NCI-H128 (cell line): ENCODE results near the gene ZNF570.

Source experiments
- DNase-seq: peaks from one replicate; lab custom pipeline; 2025; ENCODE audit not compliant: unreplicated experiment; lab: John Stamatoyannopoulos, UW

ZNF570 gene

GRCh38 chr19:37468961-37469777 lies at the start of gene ZNF570:
Gene ZNF570 (plus strand): TSS chr19:37469356. CDS start chr19:37470355, 999 bp downstream.
- DNase-seq: peak; percentile 77

GRCh38 chr19:37452500-37453245 lies 16.5 kb upstream of the ZNF570 start:
- DNase-seq: no peak

GRCh38 chr19:37466277-37466797 lies 2.8 kb upstream of the ZNF570 start:
- no peak for DNase-seq

- DNase-seq: peak; percentile 79
Measured at GRCh38 chr19:37466798-37467607, 2.2 kb upstream of the ZNF570 start, which contains the start of gene ZNF569. Gene ZNF569 (minus strand): TSS chr19:37467444. CDS start chr19:37444921, 22,523 bp downstream.

GRCh38 chr19:37467608-37468090 lies 1.5 kb upstream of the ZNF570 start:
- DNase-seq: no peak

GRCh38 chr19:37470216-37470615 lies 1.1 kb downstream of the ZNF570 start:
- no peak for DNase-seq

- DNase-seq: no peak
Measured at GRCh38 chr19:37472165-37472564, 3.0 kb downstream of the ZNF570 start.

GRCh38 chr19:37484406-37485168 lies 15.4 kb downstream of the ZNF570 start:
- DNase-seq: no peak

- DNase-seq: no peak
Measured at GRCh38 chr19:37492213-37492612, 23.1 kb downstream of the ZNF570 start.

- DNase-seq: no peak
Measured at GRCh38 chr19:37505958-37506386, 36.8 kb downstream of the ZNF570 start.

- DNase-seq: peak; percentile 93
Measured at GRCh38 chr19:37506387-37507166, 37.4 kb downstream of the ZNF570 start, which contains the start of gene ZNF793. Gene ZNF793 (plus strand): TSS chr19:37506939. CDS start chr19:37523440, 16,501 bp downstream.

- DNase-seq: no peak
Measured at GRCh38 chr19:37507167-37507464, 38.0 kb downstream of the ZNF570 start.

- DNase-seq: no peak
Measured at GRCh38 chr19:37511186-37511585, 42.0 kb downstream of the ZNF570 start.

- no peak for DNase-seq
Measured at GRCh38 chr19:37511821-37512220, 42.7 kb downstream of the ZNF570 start.

- no peak for DNase-seq
Measured at GRCh38 chr19:37513397-37513796, 44.2 kb downstream of the ZNF570 start.

- no peak for DNase-seq
Measured at GRCh38 chr19:37519890-37520289, 50.7 kb downstream of the ZNF570 start.

- DNase-seq: no peak
Measured at GRCh38 chr19:37537391-37537947, 68.3 kb downstream of the ZNF570 start.
